HepG2 (cell line): ENCODE measurements around the gene FAM53B. TPM values are rescaled to one million over a fixed set of nuclear protein-coding genes. Genes with fewer than 3 reads are reported as not detected.

Experiments
- ATAC-seq: fragments of 200-7000 bp; cut with Tn5 transposase; 3 replicates; pipeline ENCODE4 v1.9.1; 2020; ENCODE audit warnings: mild to moderate bottlenecking, moderate library complexity
- BruUV-seq: library from RNA; stranded (reverse); fragments of 400-500 nt; replicated peaks from 2 replicates; lab custom pipeline; 2021; lab: Mats Ljungman, UMichigan
- CTCF ChIA-PET: fragments of 300-600 bp; formaldehyde crosslinking; extraction: SDS; loops from one replicate; lab custom pipeline; 2021; ENCODE audit warnings: low total read pairs, inconsistent platforms, low intra/inter-chr PET ratio; lab: Yijun Ruan, JAX
- POLR2A ChIA-PET: fragments of 350-600 bp; sonication (Branson Sonifier 250); formaldehyde crosslinking; loops from one replicate; lab custom pipeline; 2020; ENCODE audit warnings: antibody characterized with exemption, inconsistent platforms; lab: Yijun Ruan, JAX
- DNase-seq: peaks from one replicate; pipeline ENCODE4 v3.0.0-alpha.2; 2015; ENCODE audit warnings: low spot score
- FAIRE-seq: peaks from 3 replicates; lab custom pipeline; 2011; peaks lifted over from hg19 to GRCh38; lab: Jason Lieb, UNC
- H2AFZ ChIP-seq: one replicate; pipeline ENCODE4 v1.6.1; 2011; ENCODE audit warnings: low read length, inconsistent platforms
- H3K27ac ChIP-seq: fragments of 300-600 bp; 3 replicates; pipeline ENCODE4 v1.8.0; 2011; ENCODE audit warnings: mixed run types, mild to moderate bottlenecking, mixed read lengths, low read length, inconsistent platforms; ENCODE audit not compliant: insufficient read depth; ENCODE audit errors: extremely low read length
- H3K27me3 ChIP-seq, 2 experiments: fragments of 200-600 bp in 1 of 2; 2 replicates in 1 of 2; 3 replicates in 1 of 2; pipeline versions ENCODE4 v1.6.0 to v1.8.0; 2011; ENCODE audit warnings: low read length in 2 of 2, mild to moderate bottlenecking in 2 of 2, moderate library complexity in 2 of 2, inconsistent platforms in 1 of 2; ENCODE audit not compliant: insufficient read depth in 2 of 2, control insufficient read depth in 1 of 2
- H3K36me3 ChIP-seq, 2 experiments: fragments of 200-600 bp in 1 of 2; replicated peaks in 1 of 2; 2 replicates in 1 of 2; 3 replicates in 1 of 2; pipeline versions ENCODE4 v1.5.1 to v1.8.0; 2011; ENCODE audit warnings: low read length in 2 of 2, inconsistent platforms in 1 of 2; ENCODE audit not compliant: insufficient read depth in 2 of 2, control insufficient read depth in 1 of 2
- H3K4me1 ChIP-seq: 2 replicates; pipeline ENCODE4 v1.5.1; 2012; ENCODE audit warnings: low read length, inconsistent platforms; ENCODE audit not compliant: insufficient read depth
- H3K4me2 ChIP-seq: 2 replicates; pipeline ENCODE4 v1.6.0; 2011; ENCODE audit warnings: low read depth, low read length, inconsistent platforms
- H3K4me3 ChIP-seq, 3 experiments: fragments of 200-600 bp in 1 of 3; sonication (generic), shearing (Covaris generic) in 1 of 3; replicated peaks in 1 of 3; 2 replicates each; pipeline ENCODE4 v1.5.1; 2011 to 2016; ENCODE audit warnings: low read length in 3 of 3, inconsistent platforms in 2 of 3, low read depth in 2 of 3, mild to moderate bottlenecking in 2 of 3, control low read depth in 1 of 3, mixed read lengths in 1 of 3; ENCODE audit not compliant: insufficient read depth in 1 of 3
- H3K79me2 ChIP-seq: one replicate; pipeline ENCODE4 v1.6.1; 2011; ENCODE audit warnings: low read length, inconsistent platforms; ENCODE audit not compliant: insufficient read depth
- H3K9ac ChIP-seq: 2 replicates; pipeline ENCODE4 v1.6.0; 2011; ENCODE audit warnings: mild to moderate bottlenecking, low read depth, low read length, inconsistent platforms; ENCODE audit not compliant: insufficient read depth
- H3K9me3 ChIP-seq: 2 replicates; pipeline ENCODE4 v1.5.1; 2012; ENCODE audit warnings: mild to moderate bottlenecking, low read length
- H4K20me1 ChIP-seq: 2 replicates; pipeline ENCODE4 v1.6.0; 2011; ENCODE audit warnings: inconsistent platforms, mild to moderate bottlenecking, low read length, moderate library complexity; ENCODE audit not compliant: insufficient read depth
- AGO2 ChIP-seq: fragments of 200-400 bp; formaldehyde crosslinking; optimal IDR thresholded peaks from 2 replicates; pipeline ENCODE3; 2017; ENCODE audit warnings: mild to moderate bottlenecking, low read depth, low read length, moderate library complexity
- KMT2A ChIP-seq: sonication (generic); formaldehyde crosslinking; IDR thresholded peaks from 2 replicates; pipeline ENCODE4 v1.4.0; 2020; ENCODE audit warnings: missing genetic modification reagents
- PITX1 ChIP-seq: sonication (generic); formaldehyde crosslinking; IDR thresholded peaks from 2 replicates; pipeline ENCODE4 v1.5.1; 2020; ENCODE audit warnings: mild to moderate bottlenecking, missing genetic modification reagents
- PRDM15 ChIP-seq: sonication (generic); formaldehyde crosslinking; IDR thresholded peaks from 2 replicates; pipeline ENCODE4 v1.4.0; 2020; ENCODE audit warnings: missing genetic modification reagents
- SALL2 ChIP-seq: sonication (generic); formaldehyde crosslinking; IDR thresholded peaks from 2 replicates; pipeline ENCODE4 v1.8.1; 2023; ENCODE audit warnings: mild to moderate bottlenecking, missing genetic modification reagents, inconsistent platforms
- STAG1 ChIP-seq: sonication (generic); formaldehyde crosslinking; IDR thresholded peaks from 2 replicates; pipeline ENCODE4 v1.4.0; 2020; ENCODE audit warnings: missing genetic modification reagents
- ZNF121 ChIP-seq: sonication (generic); formaldehyde crosslinking; IDR thresholded peaks from 2 replicates; pipeline ENCODE4 v1.5.0; 2020; ENCODE audit warnings: mild to moderate bottlenecking, missing genetic modification reagents
- ZNF24 ChIP-seq: fragments of 450-650 bp; IDR thresholded peaks from 2 replicates; pipeline ENCODE4 v1.6.1; 2017; ENCODE audit warnings: antibody characterized with exemption, mild to moderate bottlenecking
- ZNF333 ChIP-seq: sonication (generic); formaldehyde crosslinking; IDR thresholded peaks from 2 replicates; pipeline ENCODE4 v1.4.0; 2020; ENCODE audit warnings: mild to moderate bottlenecking, missing genetic modification reagents, borderline replicate concordance
- ZNF44 ChIP-seq: sonication (generic); formaldehyde crosslinking; IDR thresholded peaks from 2 replicates; pipeline ENCODE4 v1.5.1; 2020; ENCODE audit warnings: mild to moderate bottlenecking, missing genetic modification reagents
- ZNF451 ChIP-seq: sonication (generic); formaldehyde crosslinking; IDR thresholded peaks from 2 replicates; pipeline ENCODE4 v1.5.0; 2020; ENCODE audit warnings: mild to moderate bottlenecking, missing genetic modification reagents
- ZNF510 ChIP-seq: sonication (generic); formaldehyde crosslinking; IDR thresholded peaks from 2 replicates; pipeline ENCODE4 v1.4.0; 2020; ENCODE audit warnings: low read depth, mild to moderate bottlenecking, missing genetic modification reagents
- ZNF577 ChIP-seq: sonication (generic); formaldehyde crosslinking; IDR thresholded peaks from 2 replicates; pipeline ENCODE4 v1.4.0; 2020; ENCODE audit warnings: mild to moderate bottlenecking, low read depth, missing genetic modification reagents, borderline replicate concordance
- ZNF660 ChIP-seq: sonication (generic); formaldehyde crosslinking; IDR thresholded peaks from 2 replicates; pipeline ENCODE4 v1.5.1; 2020; ENCODE audit warnings: mild to moderate bottlenecking, low read depth, missing genetic modification reagents, borderline replicate concordance
- WGBS: methylation state at CpG from one replicate; pipeline ENCODE4 v1.1.6; 2017; ENCODE audit warnings: low lambda C conversion rate; 5-methylcytosine and 5-hydroxymethylcytosine counted together
- in situ Hi-C: cut with HindIII; loops from 2 replicates; pipeline ENCODE4 v1.10.0; 2017; ENCODE audit warnings: low pct_unique_long_range_greater_than_20kb; ENCODE audit not compliant: extremely low pct_ligation_motif_present
- intact Hi-C: fragments of 100-400 bp; cut with micrococcal nuclease; formaldehyde crosslinking; loops from one replicate; pipeline ENCODE4 v1.10.0; 2022; ENCODE audit not compliant: unreplicated experiment
- polyA plus RNA-seq, 8 experiments: library from polyadenylated mRNA; depleted of rRNA in 3 of 8; stranded (reverse) in 7 of 8; unstranded in 1 of 8; fragments of >200 nt; fragmentation: Illumina TruSeq in 4 of 8; extraction: Trizol in 4 of 8; gene quantifications; 2 replicates each; pipeline versions ENCODE4 v1.2.1 to v1.2.3, GENCODE V29; 2011 to 2016; ENCODE audit warnings: low read depth in 4 of 8, missing spikeins in 1 of 8, mixed read lengths in 1 of 8; ENCODE audit not compliant: insufficient read depth in 1 of 8
- total RNA-seq, 5 experiments: library from RNA; depleted of rRNA; stranded (reverse); fragments of >200 nt; fragmentation: Illumina TruSeq; extraction: Trizol; gene quantifications; 2 replicates each; pipeline ENCODE4 v1.2.3, GENCODE V29; 2016; ENCODE audit warnings: low read depth in 1 of 5

Gene FAM53B
- total and polyA plus RNA-seq, 2 of the 13 experiments (the other 11 are each of a cell fraction or from before 2014, with no cell fraction given), result 6.4 to 19.3 TPM

- ATAC-seq (no peak), FAIRE-seq (no peak), DNase-seq (no peak)
- in situ Hi-C loops (no loop called here), intact Hi-C loops (no loop called here)
- H3K4me1 ChIP-seq, result peaks cover 37% of the 10 kb centered on the region
- H3K9ac ChIP-seq, result no peak overlapping the region
- H3K79me2 ChIP-seq, result peaks cover 14% of the 10 kb centered on the region
- H4K20me1 ChIP-seq, result 0 out of 2 replicates have a peak, but pooled peaks cover 5% of the 10 kb centered on the region
- ChIA-PET CTCF (no interaction called here), POLR2A (no interaction called here)
- H2AFZ ChIP-seq, result no peak overlapping the region
- no TSS peak for BruUV-seq
- H3K27ac ChIP-seq, result no peak overlapping the region
- TF ChIP-seq STAG1 (CRISPR knock-in tag) (peak; percentile 39), ZNF577 (no peak)
- no peak overlapping the region for H3K4me2 ChIP-seq
- no peak overlapping the region for H3K4me3 ChIP-seq
- H3K36me3 ChIP-seq, result peaks cover 7 to 49% of the 10 kb centered on the region in 2 experiments
- no peaks in the 10 kb centered on the region for H3K27me3 ChIP-seq
- WGBS, result 97% methylated on average over 10 of the region's 12 CpGs
- H3K9me3 ChIP-seq, result no peaks in the 10 kb centered on the region
Measured at GRCh38 chr10:124705817-124706461, 38.2 kb downstream of the FAM53B start.

- POLR2A ChIA-PET, result no interaction called here
- CTCF ChIA-PET, result no interaction called here
- BruUV-seq, result no TSS peak
- H3K4me2 ChIP-seq, result no peak overlapping the region
- 97% methylated on average over 5 of the region's 9 CpGs for WGBS
- ATAC-seq, result no peak
- no peak overlapping the region for H2AFZ ChIP-seq
- H3K27me3 ChIP-seq, result no peaks in the 10 kb centered on the region
- no peak overlapping the region for H3K9ac ChIP-seq
- FAIRE-seq, result no peak
- peaks cover 14% of the 10 kb centered on the region for H3K79me2 ChIP-seq
- H3K4me1 ChIP-seq, result peaks cover 35% of the 10 kb centered on the region
- DNase-seq, result no peak
- in situ Hi-C loops (no loop called here), intact Hi-C loops (no loop called here)
- peaks cover 8 to 53% of the 10 kb centered on the region in 2 experiments for H3K36me3 ChIP-seq
- 0 out of 2 replicates have a peak, but pooled peaks cover 5% of the 10 kb centered on the region for H4K20me1 ChIP-seq
- TF ChIP-seq ZNF510 (CRISPR knock-in tag) (no peak), AGO2 (no peak), ZNF660 (CRISPR knock-in tag) (no peak), ZNF44 (CRISPR knock-in tag) (no peak), KMT2A (no peak), PITX1 (CRISPR knock-in tag) (no peak), ZNF451 (CRISPR knock-in tag) (no peak), SALL2 (CRISPR knock-in tag) (no peak), ZNF333 (CRISPR knock-in tag) (no peak), ZNF121 (CRISPR knock-in tag) (no peak), ZNF24 (no peak), PRDM15 (CRISPR knock-in tag) (no peak)
- no peaks in the 10 kb centered on the region for H3K9me3 ChIP-seq
- H3K27ac ChIP-seq, result no peak overlapping the region
- no peak overlapping the region for H3K4me3 ChIP-seq
Measured at GRCh38 chr10:124705381-124705740, 38.8 kb downstream of the FAM53B start.
